Muscle of leg (tissue), 16 donors: ENCODE measurements around the gene OR51A2. TPM values are rescaled to one million over a fixed set of nuclear protein-coding genes. Genes with fewer than 3 reads are reported as not detected.
"Not testable (repeated sequence)": the region's sequence is repeated elsewhere in the genome, so short reads cannot be mapped to it uniquely, and the experiment has no call there.

Experiments
- DNase-seq: peaks from one replicate; pipeline ENCODE4 v3.0.0; 2013
- H3K27ac ChIP-seq: one replicate; pipeline ENCODE4 v1.5.1; 2013; ENCODE audit warnings: mild to moderate bottlenecking, low read length, control low read depth
- H3K27me3 ChIP-seq: one replicate; pipeline ENCODE4 v1.6.1; 2013; ENCODE audit warnings: low read length; ENCODE audit not compliant: control insufficient read depth, insufficient read depth
- H3K36me3 ChIP-seq: one replicate; pipeline ENCODE4 v1.6.1; 2013; ENCODE audit warnings: low read length; ENCODE audit not compliant: control insufficient read depth, insufficient read depth
- H3K4me1 ChIP-seq: one replicate; pipeline ENCODE4 v1.6.1; 2013; ENCODE audit warnings: low read length; ENCODE audit not compliant: control insufficient read depth, insufficient read depth
- H3K4me3 ChIP-seq: one replicate; pipeline ENCODE4 v1.5.1; 2013; ENCODE audit warnings: low read length, control low read depth
- H3K9me3 ChIP-seq: replicated peaks from 2 replicates; pipeline ENCODE4 v1.6.1; 2013; ENCODE audit warnings: low read depth, low read length; ENCODE audit not compliant: control insufficient read depth
- WGBS: methylation state at CpG from one replicate; pipeline ENCODE4 v1.1.5; 2013; ENCODE audit warnings: missing lambda C conversion rate; ENCODE audit not compliant: insufficient coverage; 5-methylcytosine and 5-hydroxymethylcytosine counted together
- long read RNA-seq, 11 donors: transcript quantifications; one replicate each; lab custom pipeline, GENCODE V29; 2026
- polyA plus RNA-seq, 8 donors: library from polyadenylated mRNA; unstranded; fragments of 120-200 nt; gene quantifications; one replicate each; pipeline versions ENCODE4 v1.2.1 to v1.2.3, GENCODE V29; 2013; ENCODE audit warnings: inconsistent platforms in 1 of 8, low replicate concordance in 1 of 8; ENCODE audit not compliant: insufficient read length in 8 of 8, insufficient read depth in 1 of 8
- total RNA-seq: library from RNA; stranded (reverse); fragments of 120-200 nt; gene quantifications from one replicate; pipeline ENCODE4 v1.2.4, GENCODE V29; 2013

Gene OR51A2
- not detected for total RNA-seq
- polyA plus RNA-seq, result not detected
- long read RNA-seq, donor 1, result 0 reads
- long read RNA-seq, donor 2, result 0 reads
- long read RNA-seq, donor 3, result 0 reads
- long read RNA-seq, donor 4, result 0 reads
- long read RNA-seq, donor 5, result 0 reads
- long read RNA-seq, donor 6, result 0 reads
- long read RNA-seq, donor 7, result 0 reads
- long read RNA-seq, donor 8, result 0 reads
- long read RNA-seq, donor 9, result 0 reads
- long read RNA-seq, donor 10, result 0 reads
- long read RNA-seq, donor 11, result 0 reads

- not testable (repeated sequence) for H3K27ac ChIP-seq, H3K36me3 ChIP-seq, H3K27me3 ChIP-seq, H3K9me3 ChIP-seq, H3K4me1 ChIP-seq, H3K4me3 ChIP-seq, DNase-seq
- WGBS, result 67% methylated on average over 1 of the region's 2 CpGs
Measured at GRCh38 chr11:4955613-4956012, at the start of gene OR51A2. TSS of gene OR51A2 (minus strand) at chr11:4955713. CDS start at chr11:4955713, 0 bp downstream.

GRCh38 chr11:5004424-5005274 is 49.1 kb upstream of the OR51A2 start:
- Histone ChIP-seq H3K27ac (no peak overlapping the region), H3K9me3 (no peaks in the 10 kb centered on the region), H3K4me1 (no peaks in the 10 kb centered on the region), H3K27me3 (no peaks in the 10 kb centered on the region), H3K4me3 (no peak overlapping the region), H3K36me3 (no peaks in the 10 kb centered on the region)
- 66% methylated on average over 3 of the region's 6 CpGs for WGBS
- DNase-seq, result peak; percentile 66

GRCh38 chr11:4994551-4994950 is 39.0 kb upstream of the OR51A2 start, which contains the start of gene OR51L1:
TSS of gene OR51L1 (plus strand) at chr11:4994851. CDS start at chr11:4998983, 4,132 bp downstream.
- DNase-seq, result no peak
- no peak within 1 kb of the TSS for H3K27ac ChIP-seq
- no CpG with 5 or more reads among the region's 2 CpGs for WGBS

GRCh38 chr11:4991060-4991459 is 35.5 kb upstream of the OR51A2 start:
- peak; percentile 9 for DNase-seq
- H3K27ac ChIP-seq, result no peak overlapping the region
- no peaks in the 10 kb centered on the region for H3K27me3 ChIP-seq
- H3K4me3 ChIP-seq, result no peak overlapping the region
- WGBS, result no CpG with 5 or more reads among the region's 1 CpG
- no peaks in the 10 kb centered on the region for H3K4me1 ChIP-seq
- no peaks in the 10 kb centered on the region for H3K9me3 ChIP-seq
- H3K36me3 ChIP-seq, result no peaks in the 10 kb centered on the region

More at GRCh38 chr11:4994551-4994950, 39.0 kb upstream of the OR51A2 start, which contains the start of gene OR51L1:
- H3K27me3 ChIP-seq, result no peaks in the 10 kb centered on the region
- no peaks in the 10 kb centered on the region for H3K36me3 ChIP-seq
- H3K4me3 ChIP-seq, result no peak within 1 kb of the TSS
- no peaks in the 10 kb centered on the region for H3K9me3 ChIP-seq
- H3K4me1 ChIP-seq, result no peaks in the 10 kb centered on the region

DNA sequence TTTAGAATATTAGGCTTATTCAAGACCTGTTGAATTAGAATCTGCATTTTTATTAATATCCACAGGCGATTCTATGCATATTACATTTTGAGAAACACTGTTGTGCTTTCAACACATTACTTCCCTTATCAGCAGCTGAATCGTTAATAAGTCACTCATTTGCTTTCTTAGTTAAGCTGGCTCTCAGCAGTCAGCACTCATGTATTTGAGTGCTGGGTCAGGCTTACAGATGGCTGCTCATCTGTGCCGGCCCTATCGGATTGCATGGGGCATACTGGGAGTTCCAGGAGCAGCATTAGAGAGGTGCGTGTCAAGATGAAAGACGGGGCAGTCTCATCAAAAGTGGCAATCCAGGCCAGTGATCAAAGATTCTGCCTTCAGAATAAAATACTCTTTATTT is 28.3 kb upstream of the OR51A2 start:
- no peaks in the 10 kb centered on the region for H3K27me3 ChIP-seq
- no peak for DNase-seq
- 74% methylated on average over 4 of the region's 6 CpGs for WGBS
- no peaks in the 10 kb centered on the region for H3K9me3 ChIP-seq
- no peak overlapping the region for H3K4me3 ChIP-seq
- no peaks in the 10 kb centered on the region for H3K36me3 ChIP-seq
- H3K27ac ChIP-seq, result no peak overlapping the region
- H3K4me1 ChIP-seq, result no peaks in the 10 kb centered on the region

DNA sequence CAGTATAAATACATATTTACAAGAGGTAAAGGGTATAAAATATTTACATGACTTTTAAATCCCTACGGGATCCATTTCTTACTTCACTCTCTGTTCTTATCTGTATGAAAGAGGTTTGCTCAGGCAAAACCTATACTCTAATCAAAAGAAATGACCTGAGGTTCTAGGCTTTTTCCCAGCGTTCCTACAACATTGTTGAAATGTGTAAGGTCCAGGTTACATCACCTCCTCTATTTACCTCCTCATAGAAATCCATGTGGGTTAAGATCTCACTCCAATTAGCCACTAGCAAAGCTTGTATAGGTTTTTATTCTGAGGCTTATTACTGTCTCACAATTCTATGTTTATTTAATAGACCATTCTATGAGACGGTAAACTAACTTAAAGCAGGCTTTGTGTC is 27.2 kb upstream of the OR51A2 start:
- no peak overlapping the region for H3K4me3 ChIP-seq

GRCh38 chr11:4979036-4979435 is 23.5 kb upstream of the OR51A2 start:
- H3K9me3 ChIP-seq, result no peaks in the 10 kb centered on the region
- DNase-seq, result peak; percentile 82
- H3K4me3 ChIP-seq, result no peak overlapping the region
- 0% methylated on average over 2 of the region's 3 CpGs for WGBS
- H3K4me1 ChIP-seq, result no peaks in the 10 kb centered on the region
- H3K27ac ChIP-seq, result no peak overlapping the region
- no peaks in the 10 kb centered on the region for H3K36me3 ChIP-seq
- H3K27me3 ChIP-seq, result no peaks in the 10 kb centered on the region

More for the DNA sequence above, 27.2 kb upstream of the OR51A2 start:
- DNase-seq, result no peak
- Histone ChIP-seq H3K4me1 (no peaks in the 10 kb centered on the region), H3K27ac (no peak overlapping the region), H3K9me3 (no peaks in the 10 kb centered on the region), H3K27me3 (no peaks in the 10 kb centered on the region), H3K36me3 (no peaks in the 10 kb centered on the region)
- no CpG with 5 or more reads among the region's 3 CpGs for WGBS

- H3K36me3 ChIP-seq, result no peaks in the 10 kb centered on the region
- no peaks in the 10 kb centered on the region for H3K27me3 ChIP-seq
- H3K4me1 ChIP-seq, result no peaks in the 10 kb centered on the region
- no peak overlapping the region for H3K4me3 ChIP-seq
- no peaks in the 10 kb centered on the region for H3K9me3 ChIP-seq
- no peak overlapping the region for H3K27ac ChIP-seq
- no CpG with 5 or more reads among the region's 5 CpGs for WGBS
- DNase-seq, result no peak
Measured at GRCh38 chr11:4975436-4975835, 19.9 kb upstream of the OR51A2 start.

DNA sequence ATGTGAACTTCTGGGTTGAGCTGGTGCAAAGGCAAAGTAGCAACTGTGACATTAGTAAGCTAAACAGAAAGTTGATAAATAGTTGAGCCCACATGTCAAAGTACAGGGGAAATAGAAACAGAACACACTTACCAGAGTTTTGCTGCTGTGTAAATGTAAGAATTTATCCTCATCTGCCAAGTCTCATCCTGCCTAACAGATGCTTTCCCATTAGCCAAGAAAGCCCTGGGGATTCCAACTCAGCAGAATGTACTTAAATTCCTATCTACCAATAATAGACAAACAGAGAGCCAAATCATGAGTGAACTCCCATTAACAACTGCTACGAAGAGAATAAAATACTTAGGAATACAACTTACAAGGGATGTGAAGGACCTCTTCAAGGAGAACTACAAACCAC is 7.3 kb upstream of the OR51A2 start:
- Histone ChIP-seq H3K4me3 (no peak overlapping the region), H3K36me3 (no peaks in the 10 kb centered on the region), H3K9me3 (peaks cover 3% of the 10 kb centered on the region), H3K27me3 (no peaks in the 10 kb centered on the region), H3K27ac (no peak overlapping the region), H3K4me1 (no peaks in the 10 kb centered on the region)
- no CpG with 5 or more reads among the region's 1 CpG for WGBS
- peak; percentile 92 for DNase-seq

GRCh38 chr11:4960877-4961276 is 5.4 kb upstream of the OR51A2 start:
- Histone ChIP-seq H3K27me3 (no peaks in the 10 kb centered on the region), H3K4me3 (no peak overlapping the region), H3K9me3 (peaks cover 3% of the 10 kb centered on the region), H3K4me1 (no peaks in the 10 kb centered on the region), H3K27ac (no peak overlapping the region), H3K36me3 (no peaks in the 10 kb centered on the region)
- WGBS, result 100% methylated on average over 1 of the region's 3 CpGs
- DNase-seq, result no peak
